ENCODE measurements around the gene RFLNA.

DNA sequence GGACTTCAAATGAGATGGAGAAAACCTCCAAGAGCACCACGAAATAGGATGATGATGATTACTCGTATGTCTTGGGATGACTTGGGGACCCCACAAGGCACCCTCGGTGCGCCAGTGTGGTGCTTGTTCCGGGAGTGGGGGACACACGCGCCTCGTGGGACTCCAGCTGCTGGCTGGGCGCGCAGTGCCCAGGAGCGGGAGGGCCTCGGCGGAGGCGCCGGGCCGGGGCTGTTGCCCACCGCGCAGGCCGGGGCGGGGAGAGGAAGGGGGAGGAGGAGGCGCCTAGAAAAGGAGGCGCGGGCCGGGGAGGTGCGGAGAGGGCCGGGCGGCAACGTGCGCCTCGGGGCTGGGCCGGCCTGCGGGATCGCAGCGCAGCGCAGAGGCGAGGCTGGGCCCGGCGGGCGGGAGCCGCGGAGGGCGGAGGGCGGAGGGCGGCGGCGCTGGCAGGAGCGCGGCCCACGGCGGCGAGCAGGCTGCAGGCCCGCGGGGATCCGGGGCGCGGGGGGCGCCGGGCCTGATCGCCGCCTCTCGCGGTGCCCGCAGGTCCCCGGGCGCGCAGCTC, at the start of gene RFLNA:
- TF ChIP-seq GATA2 (IDR thresholded peaks at IDR 0.05; ENCODE audit: low read depth, low read length) (no peak), GATA3 (IDR thresholded peaks at IDR 0.05; ENCODE audit: low read depth, low read length) (no peak)

Measured in SH-SY5Y (cell line).